Measurements from ENCODE around the gene KIF7. TPM values are rescaled to one million over a fixed set of nuclear protein-coding genes. Genes with fewer than 3 reads are reported as not detected.

Gene KIF7
- 1 to 10 TPM; 1.6 to 9.4 (median 3.1) TPM for total RNA-seq
- long read RNA-seq, donor 1, full-length matches to known transcripts, result 2 of 33 reads
- long read RNA-seq, donor 1, partial matches to known transcripts, result 8 of 33 reads
- long read RNA-seq, donor 1, other reads (novel, unspliced or antisense), result 23 of 33 reads
- long read RNA-seq, donor 2, result 0 reads

DNA sequence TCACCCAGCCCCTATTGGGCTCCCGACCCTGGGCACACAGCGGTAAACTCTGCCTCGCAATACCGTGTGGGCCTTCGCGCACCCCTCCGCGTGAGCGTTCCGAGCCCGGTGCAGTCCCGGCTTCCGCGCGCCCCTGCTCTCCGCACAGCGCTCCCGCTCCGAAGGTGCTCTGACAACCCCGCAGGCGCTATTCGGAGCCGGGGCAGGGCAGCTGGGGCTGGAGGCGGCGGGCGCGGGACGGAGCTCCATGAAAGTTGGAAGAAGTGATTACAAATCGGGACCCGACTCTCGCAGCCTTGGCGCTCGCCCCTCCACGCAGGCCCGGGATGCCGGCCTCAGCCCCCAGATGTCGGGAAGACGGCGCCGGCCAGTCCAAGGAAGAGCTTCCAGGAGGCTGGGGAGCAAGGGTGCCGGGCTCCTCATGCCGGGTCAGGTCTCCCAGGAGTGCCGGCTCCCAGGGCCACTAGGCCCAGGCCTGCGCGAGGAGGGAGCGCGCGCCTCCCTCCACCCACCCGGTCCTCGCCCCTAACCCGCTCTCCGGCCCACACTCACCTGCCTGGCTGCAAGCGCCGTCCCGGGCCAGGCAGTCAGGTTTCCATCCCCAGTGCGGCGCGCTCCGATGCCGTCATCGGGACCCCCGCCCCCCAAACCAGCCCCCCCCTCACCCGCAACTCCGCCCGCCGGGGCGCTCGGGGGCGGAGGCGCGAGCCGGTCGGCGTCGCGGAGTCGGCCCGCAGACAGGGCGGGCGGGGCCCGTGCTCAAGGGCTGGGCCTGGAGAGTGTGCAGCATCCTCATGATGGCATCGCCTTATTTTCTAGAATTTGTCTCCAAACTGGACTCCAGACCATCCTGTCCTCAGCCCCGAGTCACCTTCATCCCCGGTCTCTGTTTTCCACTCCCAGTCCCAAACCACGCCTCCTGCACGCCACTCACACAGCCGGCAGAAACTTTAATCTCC, at the start of gene KIF7:
Gene KIF7 (minus strand): TSS at position 621 of the 959 bp plus-strand sequence. CDS start 2,537 bp downstream, outside the sequence.
- DNase-seq, result peak in 2 of 3 donors; percentile 20 to 60
- TF ChIP-seq CTCF (IDR thresholded peaks at IDR 0.05), result no peak
- no peaks in the 10 kb centered on the region for H3K9me3 ChIP-seq
- H3K4me3 ChIP-seq, result peak within 1 kb of the TSS; percentile 1
- intact Hi-C loops (cut with DNase I, micrococcal nuclease), result no loop called here
- H3K4me1 ChIP-seq (ENCODE audit: low read depth), result no peaks in the 10 kb centered on the region
- no peaks in the 10 kb centered on the region for H3K36me3 ChIP-seq (ENCODE audit: low read depth)
- ATAC-seq, result peak; percentile 78

DNA sequence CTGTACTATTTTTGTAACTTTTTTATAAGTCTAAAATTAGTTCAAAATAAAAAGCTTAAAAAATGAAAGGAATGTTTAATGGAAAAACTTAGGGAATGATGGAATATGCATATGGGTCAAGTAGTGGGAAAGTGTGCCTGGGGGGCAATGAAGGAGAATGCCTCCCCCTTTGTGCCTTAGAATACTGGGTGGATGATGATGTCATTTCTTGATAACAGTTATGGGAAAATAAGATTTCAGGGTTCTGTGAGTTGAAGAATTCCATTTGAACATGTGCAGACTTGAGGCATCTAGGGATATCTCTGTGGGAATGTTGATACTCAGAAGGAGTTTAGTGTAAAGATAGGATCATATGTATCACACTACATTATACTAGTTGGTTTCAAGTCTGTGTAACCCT, 49.1 kb upstream of the KIF7 start:
- Histone ChIP-seq H3K9me3 (no peaks in the 10 kb centered on the region), H3K36me3 (ENCODE audit: low read depth) (no peaks in the 10 kb centered on the region), H3K4me3 (no peak overlapping the region), H3K4me1 (ENCODE audit: low read depth) (no peaks in the 10 kb centered on the region)
- no peak for TF ChIP-seq CTCF (IDR thresholded peaks at IDR 0.05)
- intact Hi-C loops (cut with DNase I, micrococcal nuclease), result no loop called here
- no peak for ATAC-seq
- DNase-seq, result no peak

- intact Hi-C loops (cut with DNase I, micrococcal nuclease), result no loop called here
- TF ChIP-seq CTCF (IDR thresholded peaks at IDR 0.05), result no peak
- DNase-seq (no peak), ATAC-seq (no peak)
- H3K9me3 ChIP-seq, result no peaks in the 10 kb centered on the region
- H3K4me3 ChIP-seq, result no peak overlapping the region
- H3K36me3 ChIP-seq (ENCODE audit: low read depth), result no peaks in the 10 kb centered on the region
- H3K4me1 ChIP-seq (ENCODE audit: low read depth), result no peaks in the 10 kb centered on the region
Measured at GRCh38 chr15:89695198-89695597, 39.9 kb upstream of the KIF7 start.

- Histone ChIP-seq H3K4me1 (ENCODE audit: low read depth) (peaks cover 7% of the 10 kb centered on the region), H3K9me3 (no peaks in the 10 kb centered on the region), H3K4me3 (no peak overlapping the region), H3K36me3 (ENCODE audit: low read depth) (no peaks in the 10 kb centered on the region)
- intact Hi-C loops (cut with DNase I, micrococcal nuclease), result no loop called here
- DNase-seq (no peak), ATAC-seq (no peak)
- TF ChIP-seq CTCF (IDR thresholded peaks at IDR 0.05), result no peak
Measured at GRCh38 chr15:89693696-89694095, 38.4 kb upstream of the KIF7 start.

DNA sequence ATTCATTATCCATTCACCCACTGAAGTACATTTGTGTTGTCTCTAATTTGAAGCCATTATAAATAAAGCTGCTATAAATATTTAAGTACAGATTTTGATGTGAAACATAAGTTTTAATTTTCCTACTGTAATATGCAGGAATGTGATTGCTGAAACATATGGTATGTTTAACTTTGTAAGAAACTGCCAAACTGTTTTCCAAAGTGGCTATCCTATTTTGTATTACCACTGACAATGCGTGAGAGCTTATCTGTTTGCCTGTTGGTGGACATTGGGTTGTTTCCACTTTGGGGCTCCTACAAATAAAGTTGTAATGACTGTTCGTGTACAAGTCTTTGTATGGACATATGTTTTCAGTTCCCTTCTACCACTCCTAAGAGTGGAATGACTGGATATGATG, 37.8 kb upstream of the KIF7 start:
- Histone ChIP-seq H3K9me3 (no peaks in the 10 kb centered on the region), H3K36me3 (ENCODE audit: low read depth) (no peaks in the 10 kb centered on the region), H3K4me1 (ENCODE audit: low read depth) (peaks cover 13% of the 10 kb centered on the region), H3K4me3 (no peak overlapping the region)
- TF ChIP-seq CTCF (IDR thresholded peaks at IDR 0.05), result no peak
- intact Hi-C loops (cut with DNase I, micrococcal nuclease), result no loop called here
- ATAC-seq, result no peak
- DNase-seq, result no peak
